ENCODE data around the gene ETFA. TPM values are rescaled to one million over a fixed set of nuclear protein-coding genes. Genes with fewer than 3 reads are reported as not detected.

ETFA gene
- total RNA-seq, 4 donors from 2014 or later, result 62.7 to 88.4 (median 75.9) TPM

- Histone ChIP-seq H3K27me3 (no peaks in the 10 kb centered on the region), H3K27ac (no peak overlapping the region), H3K9me3 (no peaks in the 10 kb centered on the region), H3K4me3 (replicated peaks in 1 of 3) (no peak overlapping the region), H3K36me3 (peaks cover 0 to 4% of the 10 kb centered on the region in 2 donors), H3K4me1 (no peaks in the 10 kb centered on the region)
- intact Hi-C loops (cut with DNase I), result no loop called here
- 78 to 85% methylated on average over 3 of the region's 3 CpGs for WGBS, 2 donors
- no peak for DNase-seq
- TF ChIP-seq CTCF (IDR thresholded peaks at IDR 0.05), result no peak
- TF ChIP-seq POLR2A (IDR thresholded peaks at IDR 0.05), result no peak
These were observed 21.7 kb downstream of the ETFA start for GRCh38 chr15:76289582-76289981.

GRCh38 chr15:76286271-76286879, 24.9 kb downstream of the ETFA start:
- no peak for TF ChIP-seq CTCF (IDR thresholded peaks at IDR 0.05)
- no peak for TF ChIP-seq POLR2A (IDR thresholded peaks at IDR 0.05)
- H3K9me3 ChIP-seq, result no peaks in the 10 kb centered on the region
- no peaks in the 10 kb centered on the region for H3K4me1 ChIP-seq
- H3K36me3 ChIP-seq, result peaks cover 10 to 20% of the 10 kb centered on the region in 2 donors
- no peak overlapping the region for H3K4me3 ChIP-seq (replicated peaks in 1 of 3)
- no peak for DNase-seq
- intact Hi-C loops (cut with DNase I), result no loop called here
- no peaks in the 10 kb centered on the region for H3K27me3 ChIP-seq
- no peak overlapping the region for H3K27ac ChIP-seq
- WGBS, 2 donors, result 72 to 76% methylated on average over 4 of the region's 4 CpGs

- Histone ChIP-seq H3K27me3 (no peaks in the 10 kb centered on the region), H3K36me3 (peaks cover 10 to 20% of the 10 kb centered on the region in 2 donors), H3K4me1 (no peaks in the 10 kb centered on the region), H3K27ac (no peak overlapping the region), H3K4me3 (replicated peaks in 1 of 3) (no peak overlapping the region), H3K9me3 (no peaks in the 10 kb centered on the region)
- 93 to 97% methylated on average over 1 of the region's 1 CpG for WGBS, 2 donors
- TF ChIP-seq CTCF (IDR thresholded peaks at IDR 0.05) (peak in 2 of 6 experiments; percentile 13 to 23), POLR2A (IDR thresholded peaks at IDR 0.05) (no peak)
- intact Hi-C loops (cut with DNase I), result no loop called here
- no peak for DNase-seq
These were observed 25.9 kb downstream of the ETFA start for GRCh38 chr15:76285241-76285825.

GRCh38 chr15:76282465-76282864, 28.8 kb downstream of the ETFA start:
- intact Hi-C loops (cut with DNase I), result no loop called here
- Histone ChIP-seq H3K27me3 (no peaks in the 10 kb centered on the region), H3K4me3 (replicated peaks in 1 of 3) (no peak overlapping the region), H3K9me3 (no peaks in the 10 kb centered on the region), H3K27ac (no peak overlapping the region), H3K4me1 (no peaks in the 10 kb centered on the region), H3K36me3 (peaks cover 13 to 20% of the 10 kb centered on the region in 2 donors)
- WGBS, 2 donors, result 60 to 63% methylated on average over 3 of the region's 3 CpGs
- TF ChIP-seq CTCF (IDR thresholded peaks at IDR 0.05), result no peak
- no peak for TF ChIP-seq POLR2A (IDR thresholded peaks at IDR 0.05)
- no peak for DNase-seq

GRCh38 chr15:76278651-76279050, 32.6 kb downstream of the ETFA start:
- Histone ChIP-seq H3K9me3 (no peaks in the 10 kb centered on the region), H3K36me3 (peaks cover 13 to 24% of the 10 kb centered on the region in 2 donors), H3K4me3 (replicated peaks in 1 of 3) (no peak overlapping the region), H3K4me1 (no peaks in the 10 kb centered on the region), H3K27ac (no peak overlapping the region), H3K27me3 (no peaks in the 10 kb centered on the region)
- intact Hi-C loops (cut with DNase I), result no loop called here
- TF ChIP-seq POLR2A (IDR thresholded peaks at IDR 0.05), result no peak
- 95 to 98% methylated on average over 1 of the region's 1 CpG for WGBS, 2 donors
- DNase-seq, result no peak

Measured in thyroid gland (tissue), 4 donors.